DMS 273 (cell line): ENCODE measurements around the gene DPP6.
"Not testable (repeated sequence)": the region's sequence is repeated elsewhere in the genome, so short reads cannot be mapped to it uniquely, and the experiment has no call there.

ENCODE experiments used
- DNase-seq: peaks from one replicate; lab custom pipeline; 2025; ENCODE audit not compliant: unreplicated experiment; lab: John Stamatoyannopoulos, UW

Gene DPP6

DNA sequence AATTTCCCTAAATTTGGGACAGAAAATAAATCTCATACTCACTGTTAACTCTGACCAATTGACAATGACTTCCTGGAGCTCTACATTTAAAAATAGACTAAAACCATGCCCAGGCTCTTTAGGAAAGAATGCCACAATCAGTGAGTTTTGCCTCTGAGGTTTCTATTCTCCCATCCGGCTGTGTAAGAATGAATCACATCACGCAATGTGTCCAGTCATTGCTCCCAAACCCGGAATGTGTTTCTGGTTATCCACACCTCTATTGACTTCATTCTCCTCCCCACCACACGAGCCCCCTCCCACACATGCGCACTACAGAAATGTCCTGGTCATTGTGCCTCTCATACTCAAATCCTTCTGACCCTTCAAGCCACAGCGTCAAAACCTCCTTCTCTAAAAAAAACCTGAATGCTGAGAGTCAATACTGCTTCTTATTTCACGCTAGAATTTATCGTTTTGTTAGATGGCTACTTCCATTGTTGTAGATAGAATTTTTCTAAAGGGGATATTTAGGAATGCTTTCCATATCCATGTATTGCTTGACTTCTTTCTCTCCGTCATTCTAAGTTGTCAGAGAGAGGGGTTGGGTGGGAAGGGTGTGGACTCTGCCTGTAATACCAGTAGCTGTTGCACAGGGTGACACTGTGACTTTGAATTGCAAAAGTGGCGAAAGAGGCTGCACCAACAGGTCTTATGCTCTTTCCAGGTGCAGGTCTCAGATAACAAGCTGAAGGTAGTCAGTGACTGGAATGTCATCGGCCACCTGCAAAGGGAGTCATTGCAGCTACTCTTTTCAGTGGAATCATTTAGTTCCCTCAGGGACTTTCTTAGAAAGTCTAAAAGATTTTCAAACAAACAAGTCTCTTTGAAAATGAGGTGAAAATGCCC, 594.2 kb downstream of the DPP6 start:
- DNase-seq, result no peak

DNA sequence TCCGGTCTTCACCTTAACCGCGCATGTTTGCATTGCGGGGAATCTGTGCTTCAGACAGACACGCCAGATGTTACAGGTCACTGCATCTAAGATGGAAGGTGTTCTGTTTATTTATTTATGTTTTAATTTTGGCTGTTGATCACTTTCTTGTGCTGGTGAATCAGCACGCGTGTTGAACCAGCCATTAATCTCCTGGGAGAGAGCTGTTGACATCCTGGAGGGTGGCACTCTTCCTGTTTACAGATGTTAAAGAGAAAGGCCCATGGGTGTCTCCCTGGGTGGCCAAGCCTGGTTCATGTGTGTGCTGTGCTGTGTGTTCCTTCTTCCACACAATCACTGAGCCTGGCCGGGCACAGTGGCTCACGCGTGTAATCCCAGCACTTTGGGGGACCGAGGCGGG, 595.4 kb downstream of the DPP6 start:
- DNase-seq, result no peak

DNA sequence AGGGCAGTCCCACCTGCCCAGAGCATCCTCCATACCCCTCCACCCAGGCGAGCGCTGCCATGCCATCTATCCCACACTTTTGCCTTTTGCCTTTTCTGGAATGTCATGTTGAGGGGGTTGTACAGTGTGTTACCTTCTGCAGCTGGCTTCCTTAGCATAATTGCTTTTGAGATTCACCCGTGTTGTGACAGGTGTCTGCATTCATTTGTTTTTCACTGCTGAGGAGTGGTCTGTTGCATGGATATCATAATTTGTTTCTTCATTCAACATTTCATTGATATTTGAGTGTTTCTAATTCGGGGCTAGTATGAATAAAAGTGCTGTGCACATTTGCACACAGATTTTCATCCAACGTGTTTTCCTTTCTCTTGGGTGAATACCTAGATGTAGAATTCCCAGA, 596.8 kb downstream of the DPP6 start:
- no peak for DNase-seq

DNA sequence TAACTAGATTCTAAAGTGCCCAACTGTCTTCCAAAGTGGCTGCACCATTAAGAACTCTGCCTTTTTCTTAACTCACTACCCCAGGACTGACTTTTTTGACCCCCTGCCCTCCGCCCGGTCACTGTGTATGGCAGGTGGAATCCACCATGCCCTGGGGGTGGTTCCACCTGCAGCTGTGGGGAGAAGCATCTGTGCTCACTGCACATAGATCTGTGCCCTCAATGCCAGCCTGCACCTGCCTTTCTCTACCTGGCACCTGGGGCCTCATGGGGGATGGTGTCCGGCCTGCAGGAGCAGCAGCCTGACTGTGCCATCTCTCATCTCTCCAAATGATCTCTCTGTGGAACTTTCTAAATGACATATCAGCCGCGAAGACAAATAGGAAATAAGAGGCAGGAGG, 597.2 kb downstream of the DPP6 start:
- no peak for DNase-seq

DNA sequence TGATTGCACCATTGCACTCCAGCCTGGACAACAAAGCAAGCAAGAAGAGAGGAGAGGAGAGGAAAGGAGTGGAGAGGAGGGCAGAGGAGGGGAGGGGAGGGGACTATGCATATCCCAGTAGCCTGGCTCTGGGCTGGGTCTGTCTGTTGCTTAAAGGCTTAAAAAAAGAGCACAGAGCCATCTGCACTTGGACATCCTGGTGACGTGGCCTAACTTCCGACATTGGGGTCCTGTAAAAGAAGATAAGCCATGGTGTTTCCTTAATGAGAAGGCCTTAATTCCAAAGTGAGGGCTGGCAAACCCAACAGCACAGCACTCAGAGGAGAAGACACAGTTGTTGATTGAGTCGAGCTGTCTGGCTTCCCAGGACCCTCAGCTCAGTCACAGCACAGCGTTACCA, 598.1 kb downstream of the DPP6 start:
- no peak for DNase-seq

DNA sequence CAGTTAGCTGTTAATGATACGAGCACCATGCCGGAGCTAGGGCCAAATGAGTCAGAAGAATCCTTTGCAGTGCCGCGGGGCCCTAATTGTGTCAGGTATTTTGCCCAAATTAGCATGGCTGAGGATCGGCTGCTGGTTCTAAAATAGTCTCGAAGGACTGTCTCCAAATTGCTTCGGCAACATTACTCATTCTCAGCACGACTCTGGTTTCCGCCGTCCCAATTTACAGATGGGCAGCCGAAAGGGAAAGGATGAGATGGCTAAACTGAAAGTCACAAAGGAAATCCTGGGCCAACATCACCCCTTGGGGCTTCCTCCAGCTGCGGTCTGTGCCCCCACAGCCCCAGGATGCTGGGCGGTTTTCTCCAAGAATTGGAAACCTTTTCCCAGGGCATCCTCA, 599.3 kb downstream of the DPP6 start:
- DNase-seq, result no peak

DNA sequence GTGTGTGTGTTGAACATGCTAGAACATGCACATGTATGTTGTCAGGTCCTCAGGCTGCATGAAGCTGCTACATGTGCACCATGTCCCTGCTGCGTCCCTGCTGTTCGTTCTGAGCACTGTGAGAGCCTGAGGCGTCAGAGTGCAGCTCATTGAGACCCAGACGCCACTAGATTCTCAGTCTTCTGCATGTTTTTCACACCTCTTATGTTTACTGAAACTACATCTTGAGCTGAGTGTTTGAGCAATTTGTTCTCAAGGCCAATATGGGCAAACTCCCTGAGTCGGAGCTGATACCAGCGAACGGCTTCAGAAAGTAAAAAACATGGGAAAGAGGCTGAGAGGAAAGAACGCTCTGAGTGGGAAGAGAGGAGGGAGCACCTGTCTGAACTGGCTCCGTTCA, 600.4 kb downstream of the DPP6 start:
- DNase-seq, result no peak

DNA sequence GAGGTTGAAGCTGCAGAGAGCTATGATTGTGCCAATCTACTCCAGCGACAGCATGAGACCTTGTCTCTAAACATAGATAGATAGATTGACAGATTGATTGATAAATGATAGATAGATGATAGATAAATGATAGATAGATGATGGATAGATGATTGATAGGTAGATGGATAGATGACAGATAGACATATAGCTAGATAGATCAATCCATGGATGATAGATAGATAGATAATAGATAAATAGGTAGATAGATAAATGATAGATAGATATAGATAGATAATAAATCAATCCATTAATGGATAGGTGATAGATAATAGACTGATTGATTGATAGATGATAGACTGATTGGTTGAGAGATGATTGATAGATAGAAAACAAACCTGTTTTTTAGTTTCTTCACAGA, 601.1 kb downstream of the DPP6 start:
- no peak for DNase-seq

DNA sequence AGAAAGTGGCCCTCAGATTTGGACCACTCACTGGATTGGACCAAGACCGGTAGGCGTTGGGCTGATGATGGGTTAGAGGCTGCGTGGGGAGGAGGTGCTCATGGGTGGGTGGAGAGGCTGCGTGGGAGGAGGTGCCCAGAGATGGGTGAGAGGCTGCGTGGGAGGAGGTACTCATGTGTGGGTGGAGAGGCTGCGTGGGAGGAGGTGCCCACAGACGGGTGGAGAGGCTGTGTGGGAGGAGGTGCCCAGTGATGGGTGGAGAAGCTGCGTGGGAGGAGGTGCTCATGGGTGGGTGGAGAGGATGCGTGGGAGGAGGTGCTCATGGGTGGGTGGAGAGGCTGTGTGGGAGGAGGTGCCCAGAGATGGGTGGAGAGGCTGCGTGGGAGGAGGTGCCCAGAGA, 604.4 kb downstream of the DPP6 start:
- DNase-seq, result no peak

DNA sequence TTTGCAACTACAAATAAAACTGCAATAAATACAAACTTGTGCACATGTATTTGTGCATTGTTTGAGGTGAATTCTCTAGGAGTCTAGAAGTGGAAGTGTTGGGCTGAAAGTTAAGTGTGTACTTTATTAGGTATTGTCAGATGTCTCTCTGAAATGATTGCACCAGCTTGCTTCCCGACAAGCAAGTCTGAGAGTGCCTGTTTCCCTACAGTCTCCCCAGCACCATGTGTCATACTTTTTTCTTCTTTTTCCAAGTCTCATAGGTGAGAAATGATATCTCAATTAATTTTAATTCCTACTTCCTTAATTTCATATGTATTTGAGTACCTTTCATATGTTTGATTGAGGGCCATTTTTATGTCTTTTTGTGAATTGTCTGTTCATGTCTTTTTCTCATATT, 614.6 kb downstream of the DPP6 start:
- no peak for DNase-seq

DNA sequence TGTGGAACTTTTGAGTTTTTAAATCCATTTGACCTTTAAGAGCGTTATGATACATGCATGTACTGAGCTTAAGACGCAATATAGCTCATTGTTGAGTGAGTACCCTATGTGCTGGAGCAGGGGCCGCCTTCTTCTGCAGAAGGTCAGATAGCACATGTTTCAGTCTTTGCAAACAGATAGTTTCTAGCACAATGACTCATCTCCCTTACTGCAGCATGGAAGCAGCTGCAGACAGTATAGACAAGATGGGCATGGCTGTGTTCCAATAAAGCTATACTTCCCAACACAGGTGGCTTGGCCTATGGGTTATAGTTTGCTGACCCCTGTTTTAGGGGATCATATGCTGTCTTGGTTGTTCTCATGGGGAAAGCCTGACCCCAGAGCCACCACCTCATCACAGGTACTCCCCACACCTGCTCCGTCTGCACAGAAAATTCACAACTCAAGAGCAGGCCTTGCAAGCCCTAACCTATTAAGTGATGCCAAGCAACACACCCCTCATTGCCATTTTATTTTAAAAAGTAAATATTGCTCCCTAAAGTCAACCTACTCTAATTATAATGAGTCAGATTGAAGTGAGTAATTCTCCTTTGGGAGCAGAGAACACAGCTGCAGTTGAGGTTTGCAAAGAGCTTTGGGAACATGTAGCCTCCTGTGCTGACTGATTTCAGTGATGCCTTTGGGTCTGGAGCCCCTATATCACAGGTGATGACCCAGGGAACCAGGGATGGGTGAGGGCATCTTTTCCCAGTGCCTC, 620.6 kb downstream of the DPP6 start:
- DNase-seq, result no peak

DNA sequence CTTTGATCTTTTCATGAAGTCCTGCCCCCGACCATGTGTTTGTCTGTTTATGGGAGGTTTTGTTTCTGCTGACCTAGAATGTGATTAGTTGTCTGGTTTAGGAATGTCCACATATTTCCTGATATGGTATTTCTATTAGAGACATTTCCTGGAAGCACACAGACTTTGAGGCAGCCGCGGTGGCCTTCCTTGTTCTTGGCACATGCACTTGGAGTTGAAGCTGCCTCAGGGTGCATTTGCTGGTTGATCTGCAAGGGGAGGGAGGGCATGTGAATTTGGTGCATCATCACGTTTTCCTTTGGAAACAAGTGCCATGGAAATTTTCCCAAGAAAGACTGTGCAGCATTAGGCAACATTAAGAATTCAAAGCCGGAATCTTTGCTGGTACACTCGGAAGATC, 622.0 kb downstream of the DPP6 start:
- DNase-seq, result no peak

DNA sequence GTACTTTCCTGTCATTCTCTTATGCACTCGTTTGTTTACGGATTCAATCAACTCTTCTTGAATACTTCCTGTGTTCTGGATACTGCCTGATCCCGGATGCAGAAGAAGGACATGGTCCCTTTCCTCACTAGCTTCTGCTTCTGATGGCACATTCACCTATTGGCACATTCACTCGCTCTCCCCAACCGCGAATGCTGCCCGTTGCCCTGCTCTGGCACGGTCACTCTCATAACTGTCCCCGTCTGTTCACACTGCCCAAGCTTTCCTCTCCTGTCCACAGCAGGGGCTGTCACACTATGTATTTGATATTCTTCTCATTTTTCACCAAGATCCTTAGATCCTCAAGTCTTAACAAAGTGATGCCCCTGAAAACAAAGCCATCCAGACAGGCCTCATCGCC, 623.4 kb downstream of the DPP6 start:
- no peak for DNase-seq

DNA sequence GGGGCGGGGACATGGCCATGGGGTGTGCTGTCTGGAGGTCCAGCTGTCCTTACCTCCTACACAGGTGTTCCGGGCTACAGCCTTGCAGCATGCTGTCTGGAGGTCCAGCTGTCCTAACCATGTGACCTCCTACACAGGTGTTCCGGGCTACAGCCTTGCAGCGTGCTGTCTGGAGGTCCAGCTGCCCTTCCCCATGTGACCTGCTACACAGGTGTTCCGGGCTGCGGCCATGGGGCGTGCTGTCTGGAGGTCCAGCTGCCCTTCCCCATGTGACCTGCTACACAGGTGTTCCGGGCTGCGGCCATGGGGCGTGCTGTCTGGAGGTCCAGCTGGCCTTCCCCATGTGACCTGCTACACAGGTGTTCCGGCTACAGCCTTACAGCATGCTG, 623.8 kb downstream of the DPP6 start:
- DNase-seq, result not testable (repeated sequence)

DNA sequence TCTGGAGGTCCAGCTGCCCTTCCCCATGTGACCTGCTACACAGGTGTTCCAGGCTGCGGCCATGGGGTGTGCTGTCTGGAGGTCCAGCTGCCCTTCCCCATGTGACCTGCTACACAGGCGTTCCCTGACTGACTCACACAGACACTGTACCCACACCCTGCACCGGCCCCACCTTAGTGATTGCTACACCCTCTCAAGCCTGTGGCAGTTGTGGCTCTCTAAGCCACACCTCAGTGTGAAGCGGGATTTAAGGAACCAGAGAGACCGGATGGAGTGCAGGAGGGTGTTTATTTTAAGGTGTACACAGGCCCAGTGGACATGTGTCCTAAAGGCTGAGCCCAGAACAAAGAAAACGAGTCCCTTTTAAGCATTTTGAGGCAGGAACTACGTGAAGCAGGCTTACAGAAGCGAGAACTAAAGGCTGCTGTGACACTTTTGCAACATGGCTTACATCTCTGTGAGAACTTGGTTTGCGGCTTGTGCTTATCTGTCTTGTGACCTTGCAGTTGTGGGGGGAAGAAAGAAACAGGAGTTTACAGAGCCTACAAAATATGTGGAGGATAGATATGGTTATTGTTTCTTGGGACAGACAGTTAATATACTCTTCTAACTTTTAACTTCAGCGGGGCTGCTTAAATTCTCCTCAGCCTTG, 624.4 kb downstream of the DPP6 start:
- DNase-seq, result no peak

DNA sequence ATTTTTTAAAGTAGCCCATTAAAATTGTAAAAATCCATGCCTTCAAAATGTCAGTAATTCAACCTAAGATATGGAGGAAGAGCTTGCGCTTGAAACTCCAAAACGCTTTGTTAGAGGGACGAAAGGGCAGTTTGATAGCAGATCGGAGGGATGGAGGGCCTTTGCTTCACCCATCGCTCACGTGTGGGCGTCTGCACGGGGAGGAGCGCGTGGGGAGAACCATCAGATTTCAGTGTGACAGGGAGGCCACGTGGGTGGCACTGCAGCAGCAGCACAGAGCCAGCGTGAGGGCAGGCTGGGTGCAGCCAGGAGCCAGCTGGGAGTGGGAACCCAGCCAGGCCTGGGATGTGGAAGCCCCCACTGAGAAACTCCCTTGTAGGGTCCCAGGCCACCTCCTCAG, 625.3 kb downstream of the DPP6 start:
- no peak for DNase-seq

DNA sequence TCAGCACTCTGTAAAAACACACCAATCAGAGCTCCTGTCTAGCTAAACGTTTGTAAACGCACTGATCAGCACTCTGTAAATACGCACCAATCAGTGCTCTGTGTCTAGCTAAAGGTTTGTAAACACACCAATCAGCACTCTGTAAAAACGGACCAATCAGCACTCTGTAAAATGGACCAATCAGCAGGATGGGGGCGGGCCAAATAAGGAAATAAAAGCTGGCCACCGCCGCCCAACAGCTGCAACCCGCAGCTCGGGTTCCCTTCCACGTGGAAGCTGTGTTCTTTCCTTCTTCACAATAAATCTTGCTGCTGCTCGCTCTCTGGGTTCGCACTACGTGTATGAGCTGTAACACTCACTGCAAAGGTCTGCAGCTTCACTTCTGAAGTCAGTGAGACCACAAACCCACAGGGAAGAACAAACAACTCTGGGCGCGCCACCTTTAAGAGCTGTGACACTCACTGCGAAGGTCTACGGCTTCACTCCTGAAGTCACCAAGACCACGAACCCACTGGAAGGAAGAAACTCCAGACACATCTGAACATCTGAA, 625.9 kb downstream of the DPP6 start:
- not testable (repeated sequence) for DNase-seq

DNA sequence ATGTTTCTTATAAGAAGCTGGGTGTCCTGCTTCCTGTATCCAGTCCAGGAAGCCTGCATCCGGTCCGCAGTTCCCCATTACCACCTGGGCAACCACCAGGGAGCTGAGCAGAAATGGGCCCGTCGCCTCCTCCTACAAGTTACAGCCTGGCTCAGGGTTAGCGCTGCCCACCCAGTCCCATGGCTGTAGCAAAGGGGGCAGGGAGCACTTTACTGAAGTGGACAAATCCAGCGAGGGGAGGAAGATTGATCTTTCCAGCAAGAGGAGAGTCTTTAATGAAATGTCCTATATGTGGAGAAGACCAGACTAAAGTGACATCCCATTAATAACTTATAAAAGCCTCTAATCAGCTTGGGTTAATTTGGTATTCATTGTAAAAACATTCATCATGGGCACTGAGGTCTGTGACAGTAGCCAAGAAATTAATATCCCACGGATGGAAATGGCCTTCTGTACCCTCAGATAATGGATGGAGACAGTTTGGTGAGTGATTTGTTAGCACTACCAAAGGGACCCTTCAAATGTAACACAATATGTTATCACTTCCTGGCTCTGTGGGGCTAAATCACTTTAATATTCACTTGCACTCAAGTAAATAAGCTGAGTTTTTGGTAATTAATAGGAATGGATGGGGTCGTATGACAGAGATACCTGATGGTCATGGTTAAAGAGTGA, 627.3 kb downstream of the DPP6 start:
- DNase-seq, result no peak

DNA sequence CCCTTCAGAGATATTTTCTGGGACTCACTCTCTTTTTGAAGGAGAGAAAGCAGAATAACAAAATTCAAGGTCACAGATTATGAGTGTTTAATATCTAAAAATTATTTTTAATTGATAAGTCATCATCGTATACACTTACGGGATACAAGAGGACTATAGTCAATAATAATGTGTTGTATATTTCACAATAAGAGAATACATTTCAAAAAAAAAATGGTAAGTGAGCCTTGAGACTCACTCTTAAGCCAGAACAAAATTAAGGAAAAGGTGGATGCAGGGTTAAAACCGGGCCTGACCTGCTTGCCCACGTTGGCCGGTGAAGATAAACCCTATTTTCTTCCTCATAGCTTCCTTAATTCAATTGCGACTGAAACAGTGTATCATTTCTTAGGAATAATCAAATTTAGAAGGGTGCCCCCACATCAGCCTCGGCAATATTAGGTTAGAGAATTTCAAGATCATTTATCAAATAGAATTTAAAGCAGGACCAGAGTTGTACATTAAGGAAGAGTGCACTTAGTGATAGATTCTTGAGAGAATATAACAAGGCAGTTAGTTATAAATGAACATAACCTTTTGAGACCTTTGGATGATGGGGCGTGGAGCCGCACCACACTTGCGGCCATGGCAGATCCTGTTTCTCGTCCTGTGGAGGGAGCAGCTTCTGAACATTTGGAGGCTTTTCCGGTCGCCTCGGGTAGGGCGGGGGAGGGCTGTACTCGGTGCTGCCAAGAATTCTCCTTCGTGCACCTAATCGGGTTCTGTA, 628.9 kb downstream of the DPP6 start:
- DNase-seq, result no peak

DNA sequence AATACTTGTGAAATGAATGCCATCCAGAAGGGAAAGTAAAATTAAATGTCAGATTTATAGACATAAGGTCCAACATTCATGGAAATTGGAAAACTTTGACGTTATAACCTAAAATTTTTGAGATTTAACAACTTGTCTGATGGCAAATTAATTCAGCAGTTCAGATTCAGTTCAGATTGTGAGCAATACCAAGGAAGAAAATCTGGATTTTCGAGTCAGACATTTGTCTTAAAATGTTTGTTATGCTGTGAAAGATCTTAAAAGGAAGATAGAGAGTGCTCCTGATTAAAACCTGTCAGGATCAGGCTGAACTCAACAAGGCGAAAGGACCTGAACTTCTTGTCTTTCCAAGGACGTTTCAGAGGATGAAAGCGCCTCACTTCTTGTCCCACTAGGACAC, 629.8 kb downstream of the DPP6 start:
- no peak for DNase-seq
